Measurements from ENCODE around the gene TIMM50. TPM values are rescaled to one million over a fixed set of nuclear protein-coding genes. Genes with fewer than 3 reads are reported as not detected.

Gene TIMM50
- total and polyA plus RNA-seq, 3 donors from 2014 or later = 80.6 to 130 (median 96.1) TPM

- H3K36me3 ChIP-seq (ENCODE audit: low read depth, missing control alignments) = no peaks in the 10 kb centered on the region
- peak overlapping the region; percentile 81 to 98 for H3K4me3 ChIP-seq
- H3K4me1 ChIP-seq = peaks cover 7% of the 10 kb centered on the region
- DNase-seq = no peak
- no peak overlapping the region for H3K27ac ChIP-seq
- intact Hi-C loops (cut with DNase I; ENCODE audit: low total_unique reads) = no loop called here
- H3K27me3 ChIP-seq = no peaks in the 10 kb centered on the region
- no peaks in the 10 kb centered on the region for H3K9me3 ChIP-seq
- WGBS, 2 donors = 44 to 49% methylated on average over 7 to 11 of the region's 11 CpGs
- TF ChIP-seq CTCF (IDR thresholded peaks at IDR 0.05) (no peak), POLR2A (IDR thresholded peaks at IDR 0.05) (no peak)
Measured at GRCh38 chr19:39481676-39482075, 1.0 kb downstream of the TIMM50 start.

- Histone ChIP-seq H3K4me1 (peaks cover 7% of the 10 kb centered on the region), H3K27me3 (no peaks in the 10 kb centered on the region), H3K4me3 (no peak overlapping the region), H3K27ac (no peak overlapping the region), H3K36me3 (ENCODE audit: low read depth, missing control alignments) (no peaks in the 10 kb centered on the region), H3K9me3 (no peaks in the 10 kb centered on the region)
- no peak for DNase-seq
- WGBS, 2 donors = 63 to 71% methylated on average over 5 to 6 of the region's 6 CpGs
- TF ChIP-seq CTCF (IDR thresholded peaks at IDR 0.05) (no peak), POLR2A (IDR thresholded peaks at IDR 0.05) (no peak)
- intact Hi-C loops (cut with DNase I; ENCODE audit: low total_unique reads) = no loop called here
Measured at GRCh38 chr19:39483141-39483540, 2.5 kb downstream of the TIMM50 start.

GRCh38 chr19:39489756-39490155 lies 9.1 kb downstream of the TIMM50 start:
- DNase-seq = no peak
- intact Hi-C loops (cut with DNase I; ENCODE audit: low total_unique reads) = no loop called here
- no peaks in the 10 kb centered on the region for H3K36me3 ChIP-seq (ENCODE audit: low read depth, missing control alignments)
- WGBS, 2 donors = 80% methylated on average over 7 to 10 of the region's 10 CpGs
- no peaks in the 10 kb centered on the region for H3K27me3 ChIP-seq
- H3K27ac ChIP-seq = no peak overlapping the region
- H3K9me3 ChIP-seq = no peaks in the 10 kb centered on the region
- H3K4me1 ChIP-seq = no peaks in the 10 kb centered on the region
- H3K4me3 ChIP-seq = no peak overlapping the region
- TF ChIP-seq POLR2A (IDR thresholded peaks at IDR 0.05) = no peak
- TF ChIP-seq CTCF (IDR thresholded peaks at IDR 0.05) = no peak

- no peak for DNase-seq
- H3K27me3 ChIP-seq = no peaks in the 10 kb centered on the region
- H3K4me3 ChIP-seq = no peak overlapping the region
- H3K4me1 ChIP-seq = no peaks in the 10 kb centered on the region
- intact Hi-C loops (cut with DNase I; ENCODE audit: low total_unique reads) = no loop called here
- H3K9me3 ChIP-seq = no peaks in the 10 kb centered on the region
- no peak overlapping the region for H3K27ac ChIP-seq
- TF ChIP-seq CTCF (IDR thresholded peaks at IDR 0.05) (no peak), POLR2A (IDR thresholded peaks at IDR 0.05) (no peak)
- no peaks in the 10 kb centered on the region for H3K36me3 ChIP-seq (ENCODE audit: low read depth, missing control alignments)
- 90 to 97% methylated on average over 6 of the region's 6 CpGs for WGBS, 2 donors
Measured at GRCh38 chr19:39492225-39492624, 11.6 kb downstream of the TIMM50 start.

- no peaks in the 10 kb centered on the region for H3K9me3 ChIP-seq
- H3K36me3 ChIP-seq (ENCODE audit: low read depth, missing control alignments) = no peaks in the 10 kb centered on the region
- no peak overlapping the region for H3K27ac ChIP-seq
- DNase-seq = no peak
- TF ChIP-seq POLR2A (IDR thresholded peaks at IDR 0.05) (no peak), CTCF (IDR thresholded peaks at IDR 0.05) (no peak)
- peaks cover 2% of the 10 kb centered on the region for H3K4me1 ChIP-seq
- intact Hi-C loops (cut with DNase I; ENCODE audit: low total_unique reads) = no loop called here
- H3K27me3 ChIP-seq = no peaks in the 10 kb centered on the region
- 75 to 84% methylated on average over 3 of the region's 3 CpGs for WGBS, 2 donors
- H3K4me3 ChIP-seq = no peak overlapping the region
Measured at GRCh38 chr19:39492788-39493187, 12.2 kb downstream of the TIMM50 start.

Data from testis (tissue), 3 donors.